Neutrophil (primary cell): ENCODE measurements around the gene AP3S2.
A peak's percentile ranks its signal among the peaks of the same experiment; 100 is the strongest.
"Not testable (repeated sequence)": the region's sequence is repeated elsewhere in the genome, so short reads cannot be mapped to it uniquely, and the experiment has no call there.

Experiments
- H3K27ac ChIP-seq: fragments of 200-600 bp; sonication (generic); 2 replicates; pipeline ENCODE4 v1.5.1; 2016; ENCODE audit warnings: mild to moderate bottlenecking, moderate library complexity
- H3K27me3 ChIP-seq: fragments of 200-600 bp; sonication (generic); 2 replicates; pipeline ENCODE4 v1.6.0; 2016; ENCODE audit warnings: mild to moderate bottlenecking
- H3K36me3 ChIP-seq: fragments of 200-600 bp; sonication (generic); 2 replicates; pipeline ENCODE4 v1.5.1; 2017
- H3K4me1 ChIP-seq, 2 experiments: fragments of 200-600 bp in 1 of 2; sonication (generic) in 1 of 2; 1 replicate in 1 of 2; 2 replicates in 1 of 2; pipeline versions ENCODE4 v1.5.1 to v1.6.1; 2013 to 2016; ENCODE audit warnings: low read depth in 1 of 2, low read length in 1 of 2, mild to moderate bottlenecking in 1 of 2, moderate library complexity in 1 of 2; ENCODE audit not compliant: control insufficient read depth in 1 of 2, insufficient read depth in 1 of 2
- H3K4me3 ChIP-seq, 2 experiments: fragments of 200-600 bp in 1 of 2; sonication (generic) in 1 of 2; 1 replicate in 1 of 2; 2 replicates in 1 of 2; pipeline ENCODE4 v1.5.1; 2013 to 2016; ENCODE audit warnings: low read depth in 1 of 2, low read length in 1 of 2, mild to moderate bottlenecking in 1 of 2, moderate library complexity in 1 of 2
- H3K9me3 ChIP-seq: fragments of 200-600 bp; sonication (generic); 2 replicates; pipeline ENCODE4 v1.5.1; 2016
- TF ChIP-seq, protein P1 (sequence below): fragments of 200-600 bp; sonication (generic); IDR thresholded peaks from 2 replicates; pipeline ENCODE4 v1.5.1; 2016; ENCODE audit warnings: antibody characterized with exemption

Gene AP3S2

GRCh38 chr15:89874926-89875564 is 18.7 kb downstream of the AP3S2 start:
- Histone ChIP-seq H3K27me3 (no peaks in the 10 kb centered on the region), H3K4me1 (peaks cover 54 to 58% of the 10 kb centered on the region in 2 experiments), H3K9me3 (no peaks in the 10 kb centered on the region), H3K36me3 (peaks cover 9% of the 10 kb centered on the region), H3K27ac (peak overlapping the region; percentile 95), H3K4me3 (no peak overlapping the region)
- TF ChIP-seq, protein P1, sequence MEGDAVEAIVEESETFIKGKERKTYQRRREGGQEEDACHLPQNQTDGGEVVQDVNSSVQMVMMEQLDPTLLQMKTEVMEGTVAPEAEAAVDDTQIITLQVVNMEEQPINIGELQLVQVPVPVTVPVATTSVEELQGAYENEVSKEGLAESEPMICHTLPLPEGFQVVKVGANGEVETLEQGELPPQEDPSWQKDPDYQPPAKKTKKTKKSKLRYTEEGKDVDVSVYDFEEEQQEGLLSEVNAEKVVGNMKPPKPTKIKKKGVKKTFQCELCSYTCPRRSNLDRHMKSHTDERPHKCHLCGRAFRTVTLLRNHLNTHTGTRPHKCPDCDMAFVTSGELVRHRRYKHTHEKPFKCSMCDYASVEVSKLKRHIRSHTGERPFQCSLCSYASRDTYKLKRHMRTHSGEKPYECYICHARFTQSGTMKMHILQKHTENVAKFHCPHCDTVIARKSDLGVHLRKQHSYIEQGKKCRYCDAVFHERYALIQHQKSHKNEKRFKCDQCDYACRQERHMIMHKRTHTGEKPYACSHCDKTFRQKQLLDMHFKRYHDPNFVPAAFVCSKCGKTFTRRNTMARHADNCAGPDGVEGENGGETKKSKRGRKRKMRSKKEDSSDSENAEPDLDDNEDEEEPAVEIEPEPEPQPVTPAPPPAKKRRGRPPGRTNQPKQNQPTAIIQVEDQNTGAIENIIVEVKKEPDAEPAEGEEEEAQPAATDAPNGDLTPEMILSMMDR, result peak; percentile 96

DNA sequence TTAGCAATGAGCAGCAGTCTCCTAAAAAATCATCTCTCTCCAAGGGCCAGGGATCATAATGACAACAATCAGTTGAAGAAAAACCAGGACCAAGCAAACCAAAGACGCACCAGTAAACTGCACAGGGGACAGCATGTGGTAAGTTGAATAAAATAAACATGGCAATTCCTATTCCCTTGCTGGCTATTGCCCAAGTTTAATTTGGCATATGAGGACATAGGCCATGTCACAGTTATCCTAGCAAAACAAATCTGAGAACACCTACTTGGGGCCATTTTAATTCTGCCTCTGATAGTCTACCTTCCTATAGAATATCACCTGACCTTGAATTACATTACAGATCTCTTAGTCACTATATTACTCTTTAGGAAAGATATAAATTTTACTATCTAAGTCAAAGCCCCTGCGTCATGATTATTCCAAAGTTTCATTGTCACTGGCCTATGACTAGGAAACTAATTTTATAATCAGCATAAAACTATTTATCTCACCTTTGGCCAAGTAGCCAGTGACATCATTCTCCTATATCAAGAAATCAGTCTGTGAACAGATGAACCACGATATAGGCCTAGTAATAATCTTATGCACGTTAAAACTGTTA is 23.0 kb downstream of the AP3S2 start:
- Histone ChIP-seq H3K27ac (peak overlapping the region; percentile 77), H3K27me3 (no peaks in the 10 kb centered on the region), H3K4me1 (peaks cover 25 to 31% of the 10 kb centered on the region in 2 experiments), H3K36me3 (peaks cover 9% of the 10 kb centered on the region), H3K9me3 (no peaks in the 10 kb centered on the region), H3K4me3 (no peak overlapping the region)
- TF ChIP-seq, protein P1, result no peak

DNA sequence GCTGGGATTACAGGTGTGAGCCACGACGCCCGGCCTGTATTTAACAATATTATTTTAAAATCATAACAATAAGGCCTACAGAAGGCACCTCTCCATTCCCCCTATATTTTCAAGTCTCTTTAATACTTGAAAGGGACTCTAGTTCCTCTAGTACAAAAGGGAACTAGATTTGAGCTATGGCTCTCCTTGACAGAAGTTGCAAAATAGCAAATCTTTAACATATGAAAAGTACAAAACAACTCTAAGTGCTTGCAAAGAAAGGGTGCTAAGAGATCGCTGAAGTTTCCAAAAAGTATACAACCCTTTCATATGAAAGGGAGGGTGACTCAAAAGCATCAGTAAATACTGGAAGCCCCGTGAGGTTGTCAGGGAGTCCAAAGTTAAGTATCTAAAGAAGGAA is 23.8 kb downstream of the AP3S2 start:
- Histone ChIP-seq H3K9me3 (no peaks in the 10 kb centered on the region), H3K4me3 (no peak overlapping the region), H3K36me3 (peaks cover 14% of the 10 kb centered on the region), H3K27ac (peak overlapping the region; percentile 77), H3K27me3 (no peaks in the 10 kb centered on the region), H3K4me1 (peaks cover 17 to 23% of the 10 kb centered on the region in 2 experiments)
- TF ChIP-seq, protein P1, result no peak

GRCh38 chr15:89869490-89869889 is 24.3 kb downstream of the AP3S2 start:
- Histone ChIP-seq H3K4me1 (peaks cover 13 to 18% of the 10 kb centered on the region in 2 experiments), H3K36me3 (peaks cover 16% of the 10 kb centered on the region), H3K27ac (peak overlapping the region; percentile 77)
- not testable (repeated sequence) for H3K27me3 ChIP-seq, H3K9me3 ChIP-seq, H3K4me3 ChIP-seq

- H3K27me3 ChIP-seq, result no peaks in the 10 kb centered on the region
- no peak overlapping the region for H3K27ac ChIP-seq
- H3K9me3 ChIP-seq, result no peaks in the 10 kb centered on the region
- H3K4me3 ChIP-seq, result no peak overlapping the region
- TF ChIP-seq, protein P1, result no peak
- peaks cover 18% of the 10 kb centered on the region for H3K36me3 ChIP-seq
- H3K4me1 ChIP-seq, result peaks cover 8% of the 10 kb centered on the region in 2 experiments
Measured at GRCh38 chr15:89864958-89865739, 28.6 kb downstream of the AP3S2 start.

DNA sequence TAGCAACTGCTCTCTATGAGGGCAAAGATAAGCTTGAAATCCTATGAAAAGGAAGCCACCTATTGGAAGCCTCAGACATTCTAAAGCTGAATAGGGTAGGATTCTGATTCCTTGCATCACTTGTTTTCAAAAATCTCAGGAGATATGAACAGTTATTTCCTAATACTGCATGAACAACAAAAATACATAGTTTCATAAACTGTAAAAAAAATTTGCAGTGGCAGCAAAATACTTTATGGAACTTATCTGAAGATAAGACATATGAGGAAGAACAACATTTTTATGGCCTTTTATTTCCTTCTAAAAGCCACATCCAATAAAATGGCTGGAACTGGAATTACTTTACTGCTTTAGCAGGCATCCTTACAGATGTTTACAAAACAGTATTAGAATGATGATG is 29.9 kb downstream of the AP3S2 start:
- no peaks in the 10 kb centered on the region for H3K4me1 ChIP-seq
- TF ChIP-seq, protein P1, result no peak

More for the DNA sequence above, 29.9 kb downstream of the AP3S2 start:
- Histone ChIP-seq H3K27me3 (no peaks in the 10 kb centered on the region), H3K27ac (peak overlapping the region; percentile 5), H3K9me3 (no peaks in the 10 kb centered on the region), H3K4me3 (no peak overlapping the region), H3K36me3 (peaks cover 22% of the 10 kb centered on the region)
